Lower leg skin (tissue), 4 donors: ENCODE measurements around the gene FLYWCH2. TPM values are rescaled to one million over a fixed set of nuclear protein-coding genes. Genes with fewer than 3 reads are reported as not detected.

Experiments
- DNase-seq, 2 donors: peaks; one replicate each; pipeline ENCODE4 v3.0.0-alpha.2; 2019; ENCODE audit warnings: low spot score in 2 of 2
- H3K4me3 ChIP-seq: fragments of 200-600 bp; sonication (generic); 2 replicates; pipeline ENCODE4 v1.5.1; 2017; ENCODE audit warnings: mild to moderate bottlenecking, low read depth; ENCODE audit not compliant: poor library complexity, severe bottlenecking
- POLR2A ChIP-seq, 2 donors: fragments of 450-650 bp; IDR thresholded peaks; one replicate each; pipeline ENCODE4 v1.6.1; 2016 to 2017; ENCODE audit warnings: antibody characterized with exemption in 2 of 2, mild to moderate bottlenecking in 1 of 2, moderate library complexity in 1 of 2
- WGBS, 2 donors: methylation state at CpG; one replicate each; pipeline ENCODE4 v1.1.5; 2018; 5-methylcytosine and 5-hydroxymethylcytosine counted together
- intact Hi-C: fragments of 100-400 bp; cut with DNase I; formaldehyde crosslinking; loops from one replicate; pipeline ENCODE4 v1.15.0; 2023; ENCODE audit warnings: low total_unique reads
- total RNA-seq, 4 donors: library from RNA; depleted of rRNA; stranded (reverse); fragments of >200 nt; gene quantifications; one replicate each; pipeline ENCODE4 v1.1.0, GENCODE V29; 2016
- TF ChIP-seq, protein P1 (sequence below), 3 donors: fragments of 450-650 bp; IDR thresholded peaks; one replicate each; pipeline ENCODE4 v1.5.1; 2016; ENCODE audit warnings: antibody characterized with exemption in 3 of 3, mild to moderate bottlenecking in 3 of 3, moderate library complexity in 2 of 3

The FLYWCH2 gene
- total RNA-seq, 4 donors from 2014 or later, result 36.4 to 44.6 (median 40.3) TPM

DNA sequence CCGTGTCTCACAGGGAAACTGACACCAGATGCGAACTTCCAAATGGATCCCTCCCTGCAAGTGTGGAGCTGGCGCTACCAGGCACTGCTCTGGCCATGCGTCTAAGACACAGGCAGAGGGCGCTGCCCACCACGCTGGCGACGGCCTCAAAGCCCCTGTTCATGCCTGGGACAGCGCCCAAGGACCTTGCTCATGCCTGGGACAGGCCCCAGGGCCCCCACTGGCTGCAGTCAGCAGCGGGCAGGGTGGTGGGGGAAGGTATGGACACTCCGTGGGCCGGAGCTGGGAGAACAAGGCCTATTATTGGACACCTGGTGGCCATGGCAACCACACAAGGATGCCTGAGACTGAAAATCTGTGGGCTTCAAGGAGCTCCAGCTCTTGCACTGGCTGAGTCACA, 44.1 kb upstream of the FLYWCH2 start:
- H3K4me3 ChIP-seq, result no peak overlapping the region
- no peak for DNase-seq
- intact Hi-C loops, result no loop called here
- WGBS, 2 donors, result 2 to 6% methylated on average over 9 to 10 of the region's 12 CpGs
- TF ChIP-seq POLR2A (IDR thresholded peaks at IDR 0.05), result no peak
- TF ChIP-seq, protein P1, sequence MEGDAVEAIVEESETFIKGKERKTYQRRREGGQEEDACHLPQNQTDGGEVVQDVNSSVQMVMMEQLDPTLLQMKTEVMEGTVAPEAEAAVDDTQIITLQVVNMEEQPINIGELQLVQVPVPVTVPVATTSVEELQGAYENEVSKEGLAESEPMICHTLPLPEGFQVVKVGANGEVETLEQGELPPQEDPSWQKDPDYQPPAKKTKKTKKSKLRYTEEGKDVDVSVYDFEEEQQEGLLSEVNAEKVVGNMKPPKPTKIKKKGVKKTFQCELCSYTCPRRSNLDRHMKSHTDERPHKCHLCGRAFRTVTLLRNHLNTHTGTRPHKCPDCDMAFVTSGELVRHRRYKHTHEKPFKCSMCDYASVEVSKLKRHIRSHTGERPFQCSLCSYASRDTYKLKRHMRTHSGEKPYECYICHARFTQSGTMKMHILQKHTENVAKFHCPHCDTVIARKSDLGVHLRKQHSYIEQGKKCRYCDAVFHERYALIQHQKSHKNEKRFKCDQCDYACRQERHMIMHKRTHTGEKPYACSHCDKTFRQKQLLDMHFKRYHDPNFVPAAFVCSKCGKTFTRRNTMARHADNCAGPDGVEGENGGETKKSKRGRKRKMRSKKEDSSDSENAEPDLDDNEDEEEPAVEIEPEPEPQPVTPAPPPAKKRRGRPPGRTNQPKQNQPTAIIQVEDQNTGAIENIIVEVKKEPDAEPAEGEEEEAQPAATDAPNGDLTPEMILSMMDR (IDR thresholded peaks at IDR 0.05), result no peak

GRCh38 chr16:2839650-2840450, 43.2 kb upstream of the FLYWCH2 start:
- DNase-seq, result no peak
- WGBS, 2 donors, result 85 to 87% methylated on average over 15 of the region's 15 CpGs
- H3K4me3 ChIP-seq, result no peak overlapping the region
- intact Hi-C loops, result no loop called here
- TF ChIP-seq, protein P1 (IDR thresholded peaks at IDR 0.05), result no peak
- TF ChIP-seq POLR2A (IDR thresholded peaks at IDR 0.05), result no peak

- no peak for DNase-seq
- H3K4me3 ChIP-seq, result no peak overlapping the region
- intact Hi-C loops, result no loop called here
- TF ChIP-seq, protein P1 (IDR thresholded peaks at IDR 0.05), result no peak
- TF ChIP-seq POLR2A (IDR thresholded peaks at IDR 0.05), result no peak
- 81 to 94% methylated on average over 11 to 12 of the region's 12 CpGs for WGBS, 2 donors
These were observed 42.1 kb upstream of the FLYWCH2 start for GRCh38 chr16:2840914-2841313.

DNA sequence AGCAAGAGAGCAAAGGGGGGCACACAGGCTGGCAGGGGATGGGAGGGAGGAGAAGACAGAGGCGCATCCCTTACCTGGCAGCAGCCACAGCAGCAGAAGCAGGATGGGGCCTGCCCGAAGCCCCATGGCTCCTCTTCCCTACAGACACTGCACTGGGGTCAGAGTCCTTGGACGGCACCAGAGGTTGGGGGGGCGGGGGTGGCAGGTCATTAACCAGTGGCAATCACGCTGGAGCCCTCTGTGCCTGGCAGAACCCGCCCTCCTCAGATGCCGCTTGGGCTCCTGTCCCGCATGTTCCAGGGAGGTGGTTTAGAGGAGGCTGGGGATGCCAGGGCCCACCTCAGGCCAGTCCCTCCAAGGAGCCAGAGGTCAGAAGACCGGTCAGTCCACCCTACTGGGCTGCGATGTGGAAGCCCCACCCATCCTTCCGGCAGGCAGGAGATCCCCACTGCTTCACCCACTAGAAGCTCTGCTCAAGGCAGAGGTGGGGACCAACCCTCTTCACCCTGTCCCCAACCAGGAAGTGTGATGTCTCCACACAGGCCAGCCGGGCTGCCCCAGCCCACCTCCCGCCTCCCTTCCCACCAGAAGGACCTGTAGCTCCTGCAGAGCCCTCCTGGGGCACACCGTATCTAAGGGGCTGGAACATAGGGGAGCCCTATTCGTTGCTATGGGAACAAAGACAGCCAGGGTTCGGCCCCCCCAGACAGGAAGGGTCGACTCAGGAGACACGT, 41.2 kb upstream of the FLYWCH2 start:
- TF ChIP-seq, protein P1 (IDR thresholded peaks at IDR 0.05), result no peak
- no peak for DNase-seq
- intact Hi-C loops, result no loop called here
- H3K4me3 ChIP-seq, result no peak overlapping the region
- 66 to 74% methylated on average over 11 to 14 of the region's 18 CpGs for WGBS, 2 donors

DNA sequence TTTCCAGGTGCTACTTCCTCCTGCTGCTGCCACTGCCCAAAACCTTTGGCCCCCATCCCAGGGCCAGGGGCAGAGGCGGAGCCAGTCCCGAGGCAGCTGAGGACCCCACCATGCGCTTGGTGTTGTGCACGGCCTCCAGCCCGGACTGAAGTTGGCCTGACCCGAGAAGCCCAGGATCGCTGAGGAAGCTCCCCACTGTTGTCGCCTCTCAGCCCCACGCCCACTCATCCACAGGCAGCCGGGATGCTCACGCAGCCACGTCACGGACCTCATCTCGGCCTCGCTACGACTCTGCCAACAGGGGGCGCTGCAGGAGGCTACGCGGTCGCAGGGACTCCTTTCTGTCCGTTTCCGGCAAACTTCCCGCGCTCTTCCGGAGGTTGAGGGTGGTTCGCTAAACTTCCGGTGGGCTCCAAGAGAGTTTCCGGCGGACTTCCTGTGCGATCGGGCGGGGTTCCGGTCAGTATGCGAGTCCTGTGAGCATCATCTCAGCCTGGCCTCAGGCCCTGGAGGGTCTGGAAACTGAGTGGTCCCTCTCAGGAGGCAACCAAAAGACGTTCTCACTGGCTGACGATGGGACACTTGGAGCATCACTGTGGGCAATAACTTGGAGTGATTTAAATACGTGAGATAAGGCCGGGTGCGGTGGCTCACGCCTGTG, 40.5 kb upstream of the FLYWCH2 start:
- no peak for TF ChIP-seq POLR2A (IDR thresholded peaks at IDR 0.05)
- TF ChIP-seq, protein P1 (IDR thresholded peaks at IDR 0.05), result no peak
- WGBS, 2 donors, result 40 to 45% methylated on average over 25 to 38 of the region's 40 CpGs
- intact Hi-C loops, result no loop called here
- DNase-seq, result no peak
- H3K4me3 ChIP-seq, result no peak overlapping the region
